IPS-18c (cell line): ENCODE results near the gene TGM4.

Experiments used
- H3K4me3 ChIP-seq: 2 replicates; pipeline ENCODE4 v1.7.0; 2013; ENCODE audit warnings: low read depth, mild to moderate bottlenecking, low read length, moderate library complexity; ENCODE audit not compliant: insufficient read depth
- H3K9me3 ChIP-seq: one replicate; pipeline ENCODE4 v1.6.1; 2013; ENCODE audit warnings: mild to moderate bottlenecking, low read length, moderate library complexity; ENCODE audit not compliant: control insufficient read depth, insufficient read depth

The TGM4 gene

DNA sequence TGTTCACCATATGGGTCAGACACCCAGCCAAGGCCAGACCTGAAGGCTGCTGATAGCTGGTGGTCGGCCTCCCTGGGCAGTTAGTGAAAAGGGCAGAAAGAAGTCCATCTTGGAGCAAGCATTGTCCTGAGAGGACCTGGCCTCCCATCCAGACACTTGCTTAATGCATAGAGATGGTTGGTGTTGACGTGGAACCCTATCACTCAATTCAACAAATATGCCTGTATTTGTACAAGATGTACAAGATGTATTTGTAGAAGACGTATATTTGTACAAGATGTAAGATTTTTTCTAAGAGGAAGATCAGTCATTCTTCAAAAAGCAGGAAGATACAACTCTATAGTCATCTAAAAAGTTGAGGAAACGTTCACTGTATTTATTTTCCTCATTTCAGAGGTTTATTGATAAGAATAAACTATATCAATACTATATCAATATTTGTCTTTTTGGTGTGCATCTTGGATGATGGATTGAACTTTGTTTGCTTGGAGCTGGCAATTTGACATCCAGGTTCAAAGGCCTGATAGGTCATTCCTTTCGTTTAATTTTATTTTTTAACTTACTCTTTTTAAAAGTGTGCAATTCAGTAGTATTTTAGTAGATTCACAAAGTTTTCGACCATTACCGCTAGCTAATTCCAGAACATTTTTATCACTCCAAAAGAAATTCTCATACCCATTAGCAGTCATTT lies 6.8 kb upstream of the TGM4 start:
- no peak overlapping the region for H3K4me3 ChIP-seq
- no peaks in the 10 kb centered on the region for H3K9me3 ChIP-seq

DNA sequence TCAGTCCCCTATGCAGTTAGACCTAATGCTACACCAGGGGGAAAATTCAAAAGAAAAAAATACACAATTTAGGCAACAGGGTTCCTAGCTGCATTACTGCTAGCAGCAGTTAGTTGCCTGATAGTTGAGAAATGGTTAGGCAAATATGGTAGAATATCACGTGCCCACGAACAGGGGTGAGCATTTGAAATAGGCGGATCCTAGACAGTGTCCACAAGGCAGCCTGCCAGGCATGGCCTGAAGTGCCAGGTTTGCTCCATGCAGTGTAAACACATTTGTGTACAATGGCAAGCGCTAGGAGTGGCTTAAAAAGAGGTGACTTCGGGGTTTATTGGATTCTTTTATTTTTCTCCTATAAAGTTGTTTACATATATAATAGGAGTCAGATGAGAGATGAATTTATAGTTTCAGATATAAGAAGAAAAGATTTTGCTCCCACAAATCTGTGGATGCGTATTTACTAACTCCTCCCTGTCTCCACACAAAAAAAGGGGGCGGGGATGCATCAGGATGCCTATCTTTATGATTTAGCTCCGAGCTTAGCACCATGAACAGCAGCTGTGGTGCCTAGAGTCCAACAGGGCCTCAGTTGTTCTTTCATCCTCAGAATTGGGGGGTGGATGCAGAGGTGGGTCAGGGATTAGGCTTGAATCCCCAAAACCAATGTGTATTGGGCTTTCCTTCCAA lies 3.9 kb upstream of the TGM4 start:
- Histone ChIP-seq H3K9me3 (no peaks in the 10 kb centered on the region), H3K4me3 (no peak overlapping the region)

DNA sequence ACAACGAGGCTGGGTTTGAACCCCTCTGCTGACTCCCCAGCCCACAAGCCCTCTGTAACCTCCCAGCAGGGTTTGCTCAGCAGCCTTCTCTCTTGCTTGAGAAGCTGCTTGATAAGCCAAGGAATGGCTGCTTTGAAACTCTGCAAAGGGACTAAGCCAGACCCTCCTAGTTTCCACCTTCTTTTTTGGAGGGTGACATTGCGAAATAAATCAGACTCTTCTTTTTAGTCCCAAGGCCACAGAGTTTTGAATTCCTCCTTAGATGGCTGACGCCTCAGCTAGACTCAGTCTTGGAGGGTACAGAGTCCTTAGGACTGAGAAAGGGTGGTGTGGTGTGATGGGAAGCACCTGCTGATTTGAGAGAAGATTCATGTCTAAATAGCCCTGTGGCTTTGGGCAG lies 1.2 kb downstream of the TGM4 start:
- Histone ChIP-seq H3K4me3 (no peak overlapping the region), H3K9me3 (no peaks in the 10 kb centered on the region)

DNA sequence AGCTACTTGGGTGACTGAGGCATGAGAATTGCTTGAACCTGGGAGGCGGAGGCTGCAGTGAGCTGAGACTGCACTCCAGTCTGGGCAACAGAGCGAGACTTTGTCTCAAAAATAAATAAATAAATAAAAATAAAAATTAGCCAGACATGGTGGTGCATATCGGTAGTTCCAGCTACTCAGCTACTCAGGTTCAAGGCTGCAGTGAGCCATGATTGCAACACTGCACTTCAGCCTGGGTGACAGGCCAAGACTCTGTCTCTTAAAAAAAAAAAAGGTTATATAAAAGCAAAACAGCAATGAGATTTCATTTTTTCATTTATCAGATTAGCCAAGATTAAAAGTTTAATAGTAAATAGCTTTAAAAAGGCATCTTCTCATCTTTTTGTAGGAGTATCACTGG lies 2.9 kb downstream of the TGM4 start:
- Histone ChIP-seq H3K9me3 (no peaks in the 10 kb centered on the region), H3K4me3 (no peak overlapping the region)

DNA sequence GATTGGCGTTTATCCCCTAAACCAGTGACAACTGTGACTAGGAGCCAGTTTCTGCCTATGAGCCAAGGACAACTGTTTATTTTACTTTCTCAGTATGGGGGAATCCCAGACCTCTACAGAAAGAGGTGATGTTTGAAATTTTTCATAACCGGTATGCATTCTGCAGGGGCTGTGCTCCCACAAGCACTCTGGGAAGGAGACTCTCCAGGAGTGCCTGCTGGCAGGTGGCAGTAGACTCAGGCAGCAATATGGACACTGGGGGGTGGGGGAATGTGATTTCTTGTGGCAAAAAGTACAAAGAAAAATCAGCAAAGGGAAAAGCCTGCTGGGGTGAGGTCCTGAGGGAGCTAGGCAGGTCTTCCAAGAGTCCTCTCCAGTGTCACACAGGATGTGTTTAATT lies 5.9 kb downstream of the TGM4 start:
- no peak overlapping the region for H3K4me3 ChIP-seq
- H3K9me3 ChIP-seq: no peaks in the 10 kb centered on the region

DNA sequence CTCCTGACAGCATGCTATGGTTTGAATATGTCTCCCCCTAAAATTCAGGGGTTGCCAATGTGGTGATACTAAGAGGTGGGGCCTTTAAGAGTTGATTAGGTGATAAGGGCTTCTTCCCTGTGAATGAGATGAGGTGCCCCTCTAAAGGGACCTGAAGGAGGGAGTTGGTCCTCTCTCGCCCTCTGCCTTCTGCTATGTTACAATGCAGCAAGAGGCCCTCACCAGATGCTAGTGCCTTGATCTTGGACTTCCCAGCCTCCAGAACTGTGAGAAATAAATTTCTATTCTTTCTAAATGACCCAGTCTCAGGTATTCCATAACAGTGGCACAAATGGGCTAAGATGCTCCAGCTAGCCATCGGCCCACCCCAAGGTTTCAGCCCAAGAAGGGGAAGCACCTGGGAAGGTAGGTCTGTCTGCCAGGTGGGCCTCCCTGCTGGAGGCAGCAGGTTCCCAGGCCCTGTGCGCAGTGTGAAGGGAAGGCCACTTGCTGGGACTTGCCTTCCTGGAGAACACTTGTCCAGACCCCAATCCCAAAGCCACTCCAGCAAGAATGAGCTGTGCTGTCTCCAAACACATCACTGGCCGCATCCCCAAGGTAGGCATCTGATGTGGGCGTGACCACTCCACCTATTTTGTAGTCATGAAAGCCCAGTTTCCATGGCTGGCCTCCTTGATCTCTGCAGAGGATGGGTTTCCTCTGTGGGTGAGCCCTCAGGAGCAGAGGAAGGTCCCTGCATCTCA lies 9.0 kb downstream of the TGM4 start:
- Histone ChIP-seq H3K4me3 (no peak overlapping the region), H3K9me3 (no peaks in the 10 kb centered on the region)

DNA sequence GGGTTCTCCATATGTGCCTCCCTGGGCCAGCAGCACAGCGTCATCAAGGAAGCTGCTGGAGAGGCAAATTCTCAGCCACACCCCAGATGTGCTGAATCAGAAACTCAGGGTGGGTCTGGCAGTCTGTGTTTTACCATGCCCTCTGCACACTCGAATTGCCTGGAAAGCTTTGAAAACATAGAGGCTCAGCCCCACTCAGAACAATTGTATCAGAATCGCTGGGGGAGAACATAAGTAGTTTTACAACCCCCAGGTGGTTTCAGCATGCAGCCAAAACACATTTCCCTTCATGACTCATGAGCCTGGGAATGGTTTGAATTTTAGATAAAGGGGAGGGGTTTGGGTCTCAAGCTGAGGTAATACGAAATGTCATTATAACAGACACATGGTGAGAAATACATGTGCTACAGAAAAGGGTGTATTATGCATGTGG lies 9.6 kb downstream of the TGM4 start:
- Histone ChIP-seq H3K9me3 (no peaks in the 10 kb centered on the region), H3K4me3 (no peak overlapping the region)

DNA sequence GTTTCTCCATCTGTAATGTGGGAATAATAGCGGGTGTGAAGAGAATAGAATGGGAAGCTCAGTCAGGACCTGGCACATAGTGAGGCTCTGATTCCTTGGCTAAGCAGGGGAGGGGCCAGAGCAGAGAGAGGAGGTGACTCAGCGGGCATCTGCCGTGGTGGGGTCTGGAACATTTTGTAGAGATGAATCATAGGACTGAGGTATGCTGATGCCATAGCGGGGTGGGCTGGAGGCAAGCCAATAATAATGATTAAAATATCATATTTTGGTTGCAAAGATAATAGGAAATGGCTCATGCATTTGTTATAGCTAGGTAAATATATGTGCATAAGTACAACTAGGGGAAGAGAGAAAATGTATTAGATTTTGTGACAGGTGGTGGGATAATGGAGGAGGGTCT lies 11.2 kb downstream of the TGM4 start:
- H3K9me3 ChIP-seq: no peaks in the 10 kb centered on the region
- no peak overlapping the region for H3K4me3 ChIP-seq

DNA sequence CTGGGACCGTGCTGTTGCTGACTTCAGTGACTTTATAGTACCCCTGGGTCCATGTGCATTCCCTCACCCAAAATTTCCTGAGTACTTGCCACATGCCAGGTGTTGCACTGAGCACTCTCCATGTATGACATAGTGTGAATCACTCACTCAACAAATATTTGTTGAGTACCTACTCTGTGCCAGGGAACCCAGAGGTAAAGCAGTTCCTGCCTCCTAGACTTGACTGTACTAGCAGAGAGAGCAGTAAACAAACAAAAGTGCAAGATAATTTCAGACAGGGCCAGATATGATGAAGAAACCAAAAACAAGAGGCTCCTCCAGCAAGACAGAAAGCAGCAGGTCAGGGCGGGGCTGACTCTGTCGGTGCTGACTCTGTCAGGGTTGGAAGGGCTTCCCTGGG lies 12.2 kb downstream of the TGM4 start:
- H3K9me3 ChIP-seq: no peaks in the 10 kb centered on the region
- H3K4me3 ChIP-seq: no peak overlapping the region

DNA sequence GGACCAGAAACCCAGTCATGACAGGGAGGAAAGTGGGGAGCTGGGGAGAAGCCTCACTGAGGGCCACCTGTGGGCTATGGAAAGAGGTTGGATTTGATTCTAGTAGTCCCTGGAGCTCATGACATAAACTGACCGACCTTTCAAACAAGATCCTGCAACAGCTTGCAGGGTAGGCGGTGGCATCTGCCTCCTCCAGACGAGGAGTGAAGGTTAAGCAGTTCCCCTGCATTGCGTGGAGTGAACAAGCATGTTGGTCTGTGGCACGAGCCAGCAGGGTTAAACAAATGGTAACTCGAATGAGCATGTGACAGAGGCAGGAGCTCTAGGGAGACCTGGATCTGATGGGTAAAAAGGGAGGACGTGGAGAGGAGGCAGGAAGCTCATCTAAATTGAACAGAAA lies 12.7 kb downstream of the TGM4 start:
- Histone ChIP-seq H3K9me3 (no peaks in the 10 kb centered on the region), H3K4me3 (no peak overlapping the region)

DNA sequence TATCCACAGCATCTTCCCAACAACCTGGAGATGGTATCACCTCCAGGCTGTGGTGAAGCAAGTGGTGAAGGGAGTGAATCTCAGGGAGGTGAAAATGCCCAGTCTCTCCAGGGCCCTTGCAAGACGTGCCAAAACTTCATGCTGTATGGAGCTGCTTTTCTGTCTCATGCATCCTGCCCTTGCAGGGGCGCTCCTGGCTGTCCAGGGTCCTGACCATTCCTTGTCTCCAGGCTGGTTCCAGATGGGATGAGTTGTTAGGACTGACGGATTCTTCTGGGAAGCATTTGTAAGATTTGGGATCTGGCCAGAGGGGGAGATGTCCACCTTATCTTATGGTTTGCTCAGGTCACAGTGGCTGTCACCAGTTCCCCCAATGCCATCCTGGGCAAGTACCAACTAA lies 15.8 kb downstream of the TGM4 start:
- no peak overlapping the region for H3K4me3 ChIP-seq
- H3K9me3 ChIP-seq: no peaks in the 10 kb centered on the region

DNA sequence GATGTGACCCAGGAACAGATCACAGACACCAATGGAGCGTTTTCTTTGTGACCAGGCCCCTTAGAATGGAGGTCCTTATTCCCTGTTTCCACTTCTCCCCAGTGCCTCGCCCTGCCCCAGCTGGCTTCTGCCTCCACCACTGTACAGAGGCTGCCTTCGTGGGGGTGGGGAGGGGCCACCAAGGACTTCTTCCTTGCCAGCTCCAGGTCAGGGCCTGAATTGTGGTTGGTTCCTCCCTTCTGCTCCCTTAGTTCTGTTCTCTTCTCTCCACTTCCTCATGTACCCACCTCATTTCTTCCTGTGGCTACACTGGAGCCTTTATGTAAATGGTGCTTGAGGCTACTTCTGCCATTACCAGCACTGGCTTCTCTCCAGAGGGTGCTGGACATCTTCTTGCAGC lies 16.4 kb downstream of the TGM4 start:
- no peak overlapping the region for H3K4me3 ChIP-seq
- H3K9me3 ChIP-seq: no peaks in the 10 kb centered on the region

DNA sequence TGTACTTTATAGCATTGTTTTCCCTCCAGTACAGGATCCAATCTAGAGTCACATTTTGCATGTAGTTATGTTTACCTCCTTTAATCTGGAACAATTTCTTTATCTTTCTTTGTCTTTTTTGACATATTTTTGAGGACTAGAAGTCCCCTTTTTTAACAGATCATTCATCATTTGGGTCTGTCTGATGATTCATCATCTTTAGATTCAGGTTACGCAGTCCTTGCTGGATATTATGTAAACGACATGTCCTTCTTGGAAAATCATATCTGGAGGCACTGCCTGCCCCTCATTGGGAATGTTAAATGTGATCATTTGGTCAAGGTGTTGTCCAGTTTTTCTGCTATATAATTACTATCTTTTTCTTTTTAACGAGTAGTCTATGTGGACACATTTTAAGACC lies 18.3 kb downstream of the TGM4 start:
- no peak overlapping the region for H3K4me3 ChIP-seq
- no peaks in the 10 kb centered on the region for H3K9me3 ChIP-seq

DNA sequence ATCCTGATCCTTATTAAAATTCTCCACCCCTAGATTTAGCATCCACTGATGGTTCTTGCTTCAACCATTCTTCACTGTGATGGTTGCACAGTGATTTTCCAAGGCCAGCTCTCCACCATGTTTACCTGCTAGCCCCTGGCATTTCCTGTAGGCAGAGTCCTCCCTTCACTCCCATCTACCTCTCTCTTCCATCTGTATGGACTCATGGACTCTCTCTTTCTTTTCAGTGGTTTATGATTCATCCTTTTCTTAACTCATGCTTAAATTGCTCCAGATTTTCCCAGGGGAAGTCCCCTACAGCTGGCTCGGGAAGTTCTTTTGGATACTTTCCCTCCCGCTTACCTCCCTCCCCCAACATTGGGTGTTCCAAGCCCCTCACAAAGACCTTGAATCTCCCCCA lies 18.7 kb downstream of the TGM4 start:
- Histone ChIP-seq H3K4me3 (no peak overlapping the region), H3K9me3 (no peaks in the 10 kb centered on the region)

DNA sequence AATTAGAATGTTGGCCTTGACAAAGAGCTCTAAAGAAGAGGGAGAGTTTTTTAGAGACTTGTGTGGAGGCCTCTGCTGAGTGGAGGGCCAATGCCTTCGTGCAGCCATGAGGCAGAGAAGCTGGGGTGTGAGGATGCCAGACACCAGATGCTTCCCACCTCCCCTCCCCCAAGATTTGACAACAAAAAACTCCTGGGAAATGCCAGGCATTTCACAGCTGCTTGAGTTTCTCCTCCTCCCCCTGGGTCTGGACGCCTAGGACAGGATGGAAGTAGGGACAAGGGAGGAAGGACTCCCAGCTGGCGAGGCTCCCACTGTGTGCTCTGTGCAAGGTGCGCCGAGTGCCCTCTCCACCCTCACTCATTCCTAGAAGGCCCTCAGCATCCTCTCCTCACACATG lies 20.1 kb downstream of the TGM4 start:
- no peak overlapping the region for H3K4me3 ChIP-seq
- no peaks in the 10 kb centered on the region for H3K9me3 ChIP-seq

DNA sequence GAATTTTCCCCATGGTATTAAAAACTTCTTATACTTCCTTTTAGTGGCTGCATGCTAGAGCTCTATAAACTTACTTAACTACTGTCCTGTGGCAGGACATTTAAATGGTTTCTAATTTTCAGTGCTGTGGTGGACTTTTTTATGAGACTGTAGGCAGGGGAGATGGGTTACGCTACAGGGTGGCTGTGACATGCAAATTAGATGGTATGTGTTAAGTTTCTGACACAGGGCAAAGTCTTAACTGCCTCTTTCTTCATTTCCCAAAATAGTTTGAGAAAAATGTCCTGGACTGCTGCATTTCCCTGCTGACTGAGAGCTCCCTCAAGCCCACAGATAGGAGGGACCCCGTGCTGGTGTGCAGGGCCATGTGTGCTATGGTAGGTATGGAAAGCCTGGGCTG lies 22.0 kb downstream of the TGM4 start:
- H3K4me3 ChIP-seq: no peak overlapping the region
- H3K9me3 ChIP-seq: no peaks in the 10 kb centered on the region

DNA sequence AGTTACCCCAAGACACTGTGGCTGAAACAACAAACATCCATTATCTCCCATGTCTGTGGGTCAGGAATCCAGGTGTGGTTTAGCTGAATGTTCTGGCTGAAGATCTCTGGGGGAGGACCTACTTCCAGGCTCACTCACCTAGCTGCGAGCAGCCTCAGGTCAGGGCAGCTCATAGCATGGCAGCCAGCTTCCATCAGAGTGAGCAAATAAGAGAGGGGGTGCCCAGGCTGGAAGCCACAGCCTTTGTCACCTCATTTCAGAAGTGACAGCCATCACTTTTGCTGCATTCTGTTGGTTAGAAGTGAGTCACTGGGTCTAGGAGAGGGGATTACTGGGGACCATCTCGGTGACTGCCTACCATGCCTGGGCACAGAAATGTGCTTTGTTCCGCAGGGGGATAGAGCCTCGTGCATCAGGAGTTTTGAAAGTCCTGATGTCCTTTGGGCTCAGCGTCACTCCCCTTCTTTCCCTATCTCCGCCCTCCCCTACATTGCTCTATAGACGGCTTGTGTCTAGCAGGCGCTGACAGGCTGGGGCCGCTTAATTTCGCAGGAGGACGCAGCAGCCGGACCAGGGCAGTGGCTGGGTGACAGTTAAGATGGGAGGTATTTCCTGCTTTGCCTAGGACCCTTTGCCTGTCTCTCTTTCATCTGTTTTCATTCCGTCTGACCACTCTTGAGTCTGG lies 25.4 kb downstream of the TGM4 start:
- H3K9me3 ChIP-seq: no peaks in the 10 kb centered on the region

DNA sequence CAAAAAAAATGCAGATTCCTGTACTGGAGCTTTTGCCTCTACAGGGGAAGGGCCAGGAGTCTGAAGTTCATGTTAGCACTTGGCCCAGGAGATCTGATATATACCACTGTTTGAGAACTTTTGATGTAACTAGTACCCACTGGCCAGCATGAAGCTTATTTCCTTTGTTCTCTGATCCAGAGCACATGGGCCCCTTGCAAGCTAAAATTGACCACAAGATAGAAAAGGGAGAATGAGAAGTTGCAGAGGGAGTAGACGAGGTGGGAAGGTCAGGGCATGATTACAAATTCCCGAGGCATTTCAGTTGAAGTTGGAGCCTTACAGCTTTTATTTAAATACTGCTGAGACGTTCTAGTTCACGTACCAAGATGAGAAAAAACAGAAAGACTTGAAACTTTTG lies 28.2 kb downstream of the TGM4 start:
- Histone ChIP-seq H3K4me3 (no peak overlapping the region), H3K9me3 (no peaks in the 10 kb centered on the region)

More for the DNA sequence above, 25.4 kb downstream of the TGM4 start:
- H3K4me3 ChIP-seq: no peak overlapping the region
